Body of pancreas (tissue), 4 donors: Measurements from ENCODE around the gene ERCC8.

Experiments
- POLR2A ChIP-seq, 3 donors: fragments of 450-650 bp; IDR thresholded peaks; one replicate each; pipeline ENCODE4 v1.6.1; 2016; ENCODE audit warnings: antibody characterized with exemption in 3 of 3, mild to moderate bottlenecking in 2 of 3
- TF ChIP-seq, protein P1 (sequence below), 7 experiments: fragments of 450-650 bp in 4 of 7; fragments of 200-600 bp in 3 of 7; sonication (generic) in 3 of 7; IDR thresholded peaks; one replicate each; pipeline ENCODE4 v1.5.1; 2016 to 2019; ENCODE audit warnings: antibody characterized with exemption in 7 of 7

DNA sequence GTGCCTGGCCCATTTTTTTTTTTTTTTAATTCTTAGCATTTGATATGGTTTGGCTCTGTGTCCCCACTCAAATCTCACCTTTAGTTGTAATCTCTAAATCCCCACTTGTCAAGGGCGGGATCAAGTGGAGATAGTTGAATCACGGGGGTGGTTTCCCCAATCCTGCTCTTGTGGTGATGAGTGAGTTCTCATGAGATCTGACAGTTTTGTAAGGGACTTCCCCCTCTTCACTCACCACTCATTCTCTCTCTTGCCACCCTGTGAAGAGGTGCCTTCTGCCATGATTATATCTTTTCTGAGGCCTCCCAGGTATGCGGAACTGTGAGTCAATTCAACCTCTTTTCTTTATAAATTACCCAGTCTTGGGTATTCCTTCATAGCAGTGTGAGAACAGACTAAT, 27.4 kb upstream of the ERCC8 start:
- TF ChIP-seq, protein P1, sequence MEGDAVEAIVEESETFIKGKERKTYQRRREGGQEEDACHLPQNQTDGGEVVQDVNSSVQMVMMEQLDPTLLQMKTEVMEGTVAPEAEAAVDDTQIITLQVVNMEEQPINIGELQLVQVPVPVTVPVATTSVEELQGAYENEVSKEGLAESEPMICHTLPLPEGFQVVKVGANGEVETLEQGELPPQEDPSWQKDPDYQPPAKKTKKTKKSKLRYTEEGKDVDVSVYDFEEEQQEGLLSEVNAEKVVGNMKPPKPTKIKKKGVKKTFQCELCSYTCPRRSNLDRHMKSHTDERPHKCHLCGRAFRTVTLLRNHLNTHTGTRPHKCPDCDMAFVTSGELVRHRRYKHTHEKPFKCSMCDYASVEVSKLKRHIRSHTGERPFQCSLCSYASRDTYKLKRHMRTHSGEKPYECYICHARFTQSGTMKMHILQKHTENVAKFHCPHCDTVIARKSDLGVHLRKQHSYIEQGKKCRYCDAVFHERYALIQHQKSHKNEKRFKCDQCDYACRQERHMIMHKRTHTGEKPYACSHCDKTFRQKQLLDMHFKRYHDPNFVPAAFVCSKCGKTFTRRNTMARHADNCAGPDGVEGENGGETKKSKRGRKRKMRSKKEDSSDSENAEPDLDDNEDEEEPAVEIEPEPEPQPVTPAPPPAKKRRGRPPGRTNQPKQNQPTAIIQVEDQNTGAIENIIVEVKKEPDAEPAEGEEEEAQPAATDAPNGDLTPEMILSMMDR (IDR thresholded peaks at IDR 0.05) = no peak
- no peak for TF ChIP-seq POLR2A (IDR thresholded peaks at IDR 0.05)
